GM18858 (cell line): ENCODE data around the gene LARP1.

Experiments used
- ATAC-seq: cut with Tn5 transposase; IDR thresholded peaks from one replicate; pipeline ENCODE4 v1.9.1; 2021; ENCODE audit not compliant: unreplicated experiment

Gene LARP1

GRCh38 chr5:154788212-154788611, 33.0 kb downstream of the LARP1 start:
- no peak for ATAC-seq

- peak; percentile 84 for ATAC-seq
These were observed 36.4 kb downstream of the LARP1 start for GRCh38 chr5:154791535-154791934.

- no peak for ATAC-seq
These were observed 38.7 kb downstream of the LARP1 start for GRCh38 chr5:154793599-154794524.

GRCh38 chr5:154794525-154795234, 39.5 kb downstream of the LARP1 start:
- no peak for ATAC-seq

- ATAC-seq, result no peak
These were observed 40.0 kb downstream of the LARP1 start for GRCh38 chr5:154795235-154795596.

- no peak for ATAC-seq
These were observed 42.6 kb downstream of the LARP1 start for GRCh38 chr5:154797762-154798161.

- no peak for ATAC-seq
These were observed 45.4 kb downstream of the LARP1 start for GRCh38 chr5:154800582-154800981.

- no peak for ATAC-seq
These were observed 45.9 kb downstream of the LARP1 start for GRCh38 chr5:154801083-154801482.

GRCh38 chr5:154802050-154802449, 46.9 kb downstream of the LARP1 start:
- no peak for ATAC-seq

GRCh38 chr5:154806176-154806575, 51.0 kb downstream of the LARP1 start:
- ATAC-seq, result no peak

GRCh38 chr5:154811239-154811638, 56.1 kb downstream of the LARP1 start:
- ATAC-seq, result no peak

- ATAC-seq, result no peak
These were observed 56.7 kb downstream of the LARP1 start for GRCh38 chr5:154811653-154812465.

- ATAC-seq, result no peak
These were observed 58.0 kb downstream of the LARP1 start for GRCh38 chr5:154813158-154813557.

- no peak for ATAC-seq
These were observed 58.6 kb downstream of the LARP1 start for GRCh38 chr5:154813736-154814135.

- no peak for ATAC-seq
These were observed 59.8 kb downstream of the LARP1 start for GRCh38 chr5:154815025-154815424.

- no peak for ATAC-seq
These were observed 60.6 kb downstream of the LARP1 start for GRCh38 chr5:154815684-154816247.

- ATAC-seq, result no peak
These were observed 61.8 kb downstream of the LARP1 start for GRCh38 chr5:154816891-154817492.

- ATAC-seq, result no peak
These were observed 62.6 kb downstream of the LARP1 start for GRCh38 chr5:154817815-154818214.

GRCh38 chr5:154818471-154819116, 63.4 kb downstream of the LARP1 start:
- no peak for ATAC-seq

GRCh38 chr5:154819546-154819945, 64.4 kb downstream of the LARP1 start:
- no peak for ATAC-seq
